Epithelial cell of esophagus (primary cell): ENCODE measurements around the gene MAP2K3.

Experiments
- DNase-seq: peaks from one replicate; pipeline ENCODE4 v3.0.0; 2010; ENCODE audit warnings: low read depth
- H3K4me3 ChIP-seq: 2 replicates; pipeline ENCODE4 v1.5.1; 2011; ENCODE audit warnings: mild to moderate bottlenecking, low read length, control low read depth
- TF ChIP-seq, protein P1 (sequence below): IDR thresholded peaks from 2 replicates; pipeline ENCODE4 v1.5.1; 2011; ENCODE audit warnings: low read depth, mild to moderate bottlenecking, low read length, control low read depth, inconsistent platforms; ENCODE audit not compliant: insufficient read depth; ENCODE audit errors: missing control alignments

Gene MAP2K3

DNA sequence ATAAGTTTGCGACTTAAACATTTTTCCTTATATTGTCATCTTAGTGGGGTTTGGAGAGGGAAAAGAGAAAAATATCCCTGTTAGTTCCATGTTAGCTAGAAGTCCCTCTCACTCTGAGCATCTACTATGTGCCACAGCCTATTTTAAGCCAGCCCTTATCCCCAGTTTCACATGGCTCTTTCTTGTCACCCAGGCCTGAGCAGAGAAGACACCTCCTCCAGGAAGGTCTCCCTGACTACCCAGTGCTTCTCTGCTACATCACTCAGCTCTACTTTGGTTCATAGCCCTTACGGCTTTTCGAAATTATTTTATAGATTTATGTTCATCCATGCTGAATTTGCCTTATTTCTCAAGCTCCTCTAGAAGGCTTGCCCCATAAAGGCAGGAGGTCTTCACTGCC is 7.2 kb upstream of the MAP2K3 start:
- no peak for DNase-seq
- no peak overlapping the region for H3K4me3 ChIP-seq
- TF ChIP-seq, protein P1, sequence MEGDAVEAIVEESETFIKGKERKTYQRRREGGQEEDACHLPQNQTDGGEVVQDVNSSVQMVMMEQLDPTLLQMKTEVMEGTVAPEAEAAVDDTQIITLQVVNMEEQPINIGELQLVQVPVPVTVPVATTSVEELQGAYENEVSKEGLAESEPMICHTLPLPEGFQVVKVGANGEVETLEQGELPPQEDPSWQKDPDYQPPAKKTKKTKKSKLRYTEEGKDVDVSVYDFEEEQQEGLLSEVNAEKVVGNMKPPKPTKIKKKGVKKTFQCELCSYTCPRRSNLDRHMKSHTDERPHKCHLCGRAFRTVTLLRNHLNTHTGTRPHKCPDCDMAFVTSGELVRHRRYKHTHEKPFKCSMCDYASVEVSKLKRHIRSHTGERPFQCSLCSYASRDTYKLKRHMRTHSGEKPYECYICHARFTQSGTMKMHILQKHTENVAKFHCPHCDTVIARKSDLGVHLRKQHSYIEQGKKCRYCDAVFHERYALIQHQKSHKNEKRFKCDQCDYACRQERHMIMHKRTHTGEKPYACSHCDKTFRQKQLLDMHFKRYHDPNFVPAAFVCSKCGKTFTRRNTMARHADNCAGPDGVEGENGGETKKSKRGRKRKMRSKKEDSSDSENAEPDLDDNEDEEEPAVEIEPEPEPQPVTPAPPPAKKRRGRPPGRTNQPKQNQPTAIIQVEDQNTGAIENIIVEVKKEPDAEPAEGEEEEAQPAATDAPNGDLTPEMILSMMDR: no peak

DNA sequence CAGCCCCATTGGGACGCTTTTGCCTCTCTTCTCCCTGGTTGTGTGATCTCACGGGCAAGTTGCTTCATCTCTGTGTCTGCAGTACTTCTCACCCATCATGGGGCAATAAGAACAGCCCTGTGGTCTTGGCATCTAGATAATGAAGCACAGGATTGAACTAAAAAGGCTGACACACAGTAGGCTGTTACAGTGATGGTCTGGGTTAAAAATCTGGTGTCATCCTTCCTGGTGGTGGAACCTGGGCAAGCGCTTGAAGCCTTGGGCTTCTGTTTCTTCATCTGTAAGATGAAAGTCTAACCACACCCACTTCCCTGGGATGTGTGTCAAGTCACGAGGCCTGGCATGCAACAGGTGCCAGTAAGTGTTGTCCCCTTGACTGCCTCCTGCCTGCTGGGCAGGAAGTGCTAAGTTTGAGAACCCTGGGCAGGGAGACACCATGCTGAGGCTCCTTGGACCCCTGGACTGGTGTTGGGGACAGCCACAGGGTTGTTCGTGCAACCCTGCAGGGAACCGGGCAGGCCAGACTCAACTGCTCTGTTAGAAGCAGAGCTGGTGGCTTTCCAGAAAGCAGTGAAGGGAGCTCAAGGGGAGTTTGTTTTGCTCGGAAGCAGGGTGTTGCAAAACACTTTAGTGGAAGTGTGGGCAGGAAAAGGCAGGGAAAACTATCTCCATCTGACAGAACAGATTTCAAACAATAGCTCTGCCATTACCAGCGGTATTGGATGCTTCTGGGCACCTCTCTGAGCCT is 5.9 kb upstream of the MAP2K3 start:
- TF ChIP-seq, protein P1: peak; percentile 16
- H3K4me3 ChIP-seq: no peak overlapping the region
- DNase-seq: peak; percentile 42

DNA sequence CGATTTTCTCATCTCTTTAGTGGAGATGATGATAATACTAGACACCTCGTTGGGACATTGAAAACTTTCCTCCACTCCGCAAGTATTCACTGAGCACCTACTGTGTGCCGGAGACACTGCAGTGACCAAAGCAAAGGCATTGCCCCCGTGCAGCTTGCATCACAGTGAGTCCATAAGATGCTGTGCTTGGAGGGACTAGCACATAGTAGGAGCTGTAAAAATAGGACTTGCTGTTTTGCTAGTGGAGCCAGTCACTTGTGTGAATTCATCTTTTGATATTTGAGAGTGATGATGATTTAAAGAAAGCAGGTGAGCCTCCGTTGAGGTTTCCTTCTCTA is 5.3 kb upstream of the MAP2K3 start:
- DNase-seq: no peak
- TF ChIP-seq, protein P1: no peak
- H3K4me3 ChIP-seq: no peak overlapping the region

DNA sequence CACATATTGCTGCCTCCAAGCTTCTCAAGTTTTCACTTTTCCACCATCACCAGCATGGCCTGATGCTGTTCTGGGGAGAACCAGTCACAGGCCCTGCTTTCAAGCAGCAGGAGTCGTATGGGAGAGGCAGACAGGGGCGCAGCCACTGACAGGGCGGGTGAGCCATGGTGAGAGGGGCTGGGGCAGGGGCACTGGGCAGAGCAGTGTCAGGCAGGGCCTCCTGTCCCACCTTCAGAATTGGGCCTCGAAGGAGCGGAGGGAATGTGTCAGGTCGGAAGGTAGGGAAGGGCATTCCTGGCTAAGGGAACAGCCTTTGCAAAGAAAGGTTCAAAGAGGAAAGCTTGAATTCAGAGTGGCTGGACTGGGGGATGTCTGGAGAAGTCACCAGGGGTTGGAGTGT is 4.9 kb upstream of the MAP2K3 start:
- no peak overlapping the region for H3K4me3 ChIP-seq
- TF ChIP-seq, protein P1: no peak
- DNase-seq: no peak

DNA sequence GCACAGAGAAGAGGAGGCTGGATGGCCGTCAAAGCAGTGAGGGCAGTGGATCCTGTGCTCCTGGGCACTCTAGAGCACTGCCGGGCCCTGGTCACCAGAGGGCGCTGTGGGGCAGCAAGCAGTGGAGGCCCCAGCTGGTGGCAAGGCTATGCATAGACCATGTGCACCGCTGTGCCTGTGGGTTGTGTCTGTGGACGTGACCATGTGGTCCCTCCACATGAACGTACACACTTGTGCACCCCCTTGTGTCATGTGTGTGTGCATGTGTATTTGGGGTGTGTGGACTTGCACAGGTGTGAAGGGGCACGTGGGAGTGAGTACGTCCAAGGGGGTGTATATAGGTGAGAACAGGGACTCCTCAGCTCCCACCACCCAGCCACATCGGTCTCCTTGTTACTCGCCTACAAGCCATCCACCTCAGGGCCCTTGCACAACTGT is 4.4 kb upstream of the MAP2K3 start:
- H3K4me3 ChIP-seq: no peak overlapping the region
- TF ChIP-seq, protein P1: peak; percentile 96

DNA sequence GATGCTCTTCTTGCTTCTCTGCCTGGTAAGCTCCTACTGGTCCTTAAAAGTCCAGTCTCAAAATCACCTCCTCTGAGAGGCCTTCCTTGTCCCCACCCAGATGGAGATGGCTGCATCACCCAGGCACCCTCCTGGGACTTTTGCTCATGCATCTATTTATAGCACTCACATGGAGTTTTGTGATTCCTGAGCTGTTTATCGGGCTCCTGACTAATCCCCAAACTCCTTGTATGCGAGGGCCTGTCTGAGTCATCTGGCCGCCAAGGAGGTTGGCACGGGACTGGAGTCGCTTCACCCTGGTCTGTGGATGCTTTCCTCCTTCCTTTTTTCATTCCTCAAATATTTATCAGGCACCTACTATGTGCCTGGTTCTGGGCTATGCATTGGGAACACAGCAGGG is 2.3 kb upstream of the MAP2K3 start:
- DNase-seq: peak; percentile 95
- no peak overlapping the region for H3K4me3 ChIP-seq
- TF ChIP-seq, protein P1: no peak

More for the DNA sequence above, 4.4 kb upstream of the MAP2K3 start:
- peak; percentile 78 for DNase-seq

DNA sequence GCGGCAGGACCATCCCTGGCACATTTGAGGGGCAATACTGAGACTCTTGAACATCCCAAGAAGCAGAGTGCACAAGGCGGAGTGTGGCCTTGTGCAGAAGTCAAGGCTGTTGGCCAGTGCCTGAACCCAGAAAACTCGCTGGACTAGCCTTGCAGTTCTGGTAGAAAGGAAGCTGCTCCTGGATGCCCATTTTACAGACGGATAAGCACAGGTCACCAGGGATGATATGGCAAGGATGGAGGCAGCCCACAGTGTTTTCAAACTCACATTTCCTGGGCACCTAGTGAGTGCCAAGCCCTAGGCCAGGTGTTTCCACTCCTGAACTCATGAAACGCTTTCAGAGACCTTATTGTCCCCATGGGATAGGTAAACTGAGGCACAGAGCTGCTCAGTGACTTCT is 1.7 kb upstream of the MAP2K3 start:
- no peak for DNase-seq
- TF ChIP-seq, protein P1: no peak
- no peak overlapping the region for H3K4me3 ChIP-seq
